Endometrial microvascular endothelial cells (primary cell): ENCODE data around the gene YY1. TPM values are rescaled to one million over a fixed set of nuclear protein-coding genes. Genes with fewer than 3 reads are reported as not detected.
"Not testable (repeated sequence)": the region's sequence is repeated elsewhere in the genome, so short reads cannot be mapped to it uniquely, and the experiment has no call there.

ENCODE experiments used
- in situ Hi-C: cut with HindIII; loops from 2 replicates; pipeline ENCODE4 v1.10.0; 2017; ENCODE audit warnings: low sequenced_read_pairs, low pct_unique_long_range_greater_than_20kb; ENCODE audit errors: inconsistent ontology term
- total RNA-seq: library from RNA; depleted of rRNA; stranded (reverse); fragments of >200 nt; gene quantifications from one replicate; pipeline ENCODE4 v1.2.3, GENCODE V29; 2015; ENCODE audit errors: inconsistent ontology term

YY1 gene
- total RNA-seq, 1 donor from 2014 or later, result 37.0 TPM

- in situ Hi-C loops, result no loop called here
Measured at GRCh38 chr14:100212476-100213333, 26.2 kb upstream of the YY1 start.

- in situ Hi-C loops, result no loop called here
Measured at GRCh38 chr14:100213587-100213955, 25.4 kb upstream of the YY1 start.

- in situ Hi-C loops, result no loop called here
Measured at GRCh38 chr14:100213956-100214769, 24.8 kb upstream of the YY1 start.

- in situ Hi-C loops, result no loop called here
Measured at GRCh38 chr14:100214770-100215083, 24.2 kb upstream of the YY1 start.

- in situ Hi-C loops, result no loop called here
Measured at GRCh38 chr14:100215330-100215885, 23.5 kb upstream of the YY1 start.

- in situ Hi-C loops, result no loop called here
Measured at GRCh38 chr14:100219126-100219785, 19.7 kb upstream of the YY1 start.

- in situ Hi-C loops, result no loop called here
Measured at GRCh38 chr14:100221533-100222223, 17.3 kb upstream of the YY1 start.

- in situ Hi-C loops, result no loop called here
Measured at GRCh38 chr14:100222224-100223093, 16.5 kb upstream of the YY1 start.

GRCh38 chr14:100223332-100224201 is 15.4 kb upstream of the YY1 start:
- in situ Hi-C loops, result no loop called here

GRCh38 chr14:100224229-100224866 is 14.6 kb upstream of the YY1 start:
- in situ Hi-C loops, result no loop called here

GRCh38 chr14:100225169-100225568 is 13.8 kb upstream of the YY1 start:
- in situ Hi-C loops, result no loop called here

GRCh38 chr14:100230361-100230760 is 8.6 kb upstream of the YY1 start:
- in situ Hi-C loops, result no loop called here

- in situ Hi-C loops, result no loop called here
Measured at GRCh38 chr14:100234511-100234910, 4.4 kb upstream of the YY1 start.

- in situ Hi-C loops, result not testable (repeated sequence)
Measured at GRCh38 chr14:100236271-100236818, 2.6 kb upstream of the YY1 start.

GRCh38 chr14:100236881-100237280 is 2.1 kb upstream of the YY1 start:
- in situ Hi-C loops, result no loop called here

- in situ Hi-C loops, result no loop called here
Measured at GRCh38 chr14:100237735-100238418, 1.1 kb upstream of the YY1 start.
